H54 (cell line): ENCODE measurements around the gene SPN.
"Not testable (repeated sequence)": the region's sequence is repeated elsewhere in the genome, so short reads cannot be mapped to it uniquely, and the experiment has no call there.

ENCODE experiments used
- DNase-seq: peaks from one replicate; pipeline ENCODE4 v3.0.0; 2011; ENCODE audit warnings: low spot score, mixed read lengths; ENCODE audit not compliant: insufficient read length
- FAIRE-seq: peaks from 3 replicates; lab custom pipeline; 2011; peaks lifted over from hg19 to GRCh38; lab: Jason Lieb, UNC
- POLR2A ChIP-seq: IDR thresholded peaks from 2 replicates; pipeline ENCODE4 v1.6.1; 2011; ENCODE audit warnings: low read depth, mild to moderate bottlenecking, low read length

SPN gene

GRCh38 chr16:29662000-29662728 lies 883 bp upstream of the SPN start:
- TF ChIP-seq POLR2A, result no peak
- no peak for FAIRE-seq
- no peak for DNase-seq

GRCh38 chr16:29662729-29663015 lies 375 bp upstream of the SPN start:
- DNase-seq (no peak), FAIRE-seq (no peak)
- TF ChIP-seq POLR2A, result no peak

- FAIRE-seq (no peak), DNase-seq (no peak)
- TF ChIP-seq POLR2A, result no peak
Observed at GRCh38 chr16:29663807-29664090, 702 bp downstream of the SPN start.

- TF ChIP-seq POLR2A, result no peak
- FAIRE-seq, result no peak
- no peak for DNase-seq
Observed at GRCh38 chr16:29664091-29664921, 1.3 kb downstream of the SPN start.

GRCh38 chr16:29665294-29666077 lies 2.4 kb downstream of the SPN start:
- FAIRE-seq, result no peak
- TF ChIP-seq POLR2A, result no peak
- no peak for DNase-seq

GRCh38 chr16:29667322-29667610 lies 4.2 kb downstream of the SPN start:
- not testable (repeated sequence) for DNase-seq, FAIRE-seq

GRCh38 chr16:29667755-29668154 lies 4.7 kb downstream of the SPN start:
- FAIRE-seq, result no peak
- no peak for DNase-seq
- TF ChIP-seq POLR2A, result no peak

GRCh38 chr16:29668267-29668666 lies 5.2 kb downstream of the SPN start:
- no peak for TF ChIP-seq POLR2A
- FAIRE-seq (no peak), DNase-seq (no peak)

GRCh38 chr16:29673501-29673900 lies 10.5 kb downstream of the SPN start:
- no peak for DNase-seq
- TF ChIP-seq POLR2A, result no peak
- no peak for FAIRE-seq

GRCh38 chr16:29674188-29674587 lies 11.1 kb downstream of the SPN start:
- FAIRE-seq, result no peak
- DNase-seq, result no peak
- TF ChIP-seq POLR2A, result no peak

GRCh38 chr16:29675811-29676643 lies 13.0 kb downstream of the SPN start:
- no peak for FAIRE-seq
- no peak for TF ChIP-seq POLR2A

GRCh38 chr16:29676989-29677785 lies 14.1 kb downstream of the SPN start:
- TF ChIP-seq POLR2A, result no peak
- no peak for DNase-seq
- FAIRE-seq, result no peak

More at GRCh38 chr16:29675811-29676643, 13.0 kb downstream of the SPN start:
- DNase-seq, result peak; percentile 50

GRCh38 chr16:29678691-29679267 lies 15.7 kb downstream of the SPN start, which contains the start of gene QPRT:
Gene QPRT, plus strand, starts transcription at chr16:29679180. Its CDS starts 18 bp downstream, at chr16:29679198.
- peak; percentile 25; the same call in 1 of the 2 replicates for TF ChIP-seq POLR2A
- DNase-seq (peak; percentile 91), FAIRE-seq (no peak)
